ENCODE data around the gene PURA.
A peak's percentile ranks its signal among the peaks of the same experiment; 100 is the strongest.

PURA gene

DNA sequence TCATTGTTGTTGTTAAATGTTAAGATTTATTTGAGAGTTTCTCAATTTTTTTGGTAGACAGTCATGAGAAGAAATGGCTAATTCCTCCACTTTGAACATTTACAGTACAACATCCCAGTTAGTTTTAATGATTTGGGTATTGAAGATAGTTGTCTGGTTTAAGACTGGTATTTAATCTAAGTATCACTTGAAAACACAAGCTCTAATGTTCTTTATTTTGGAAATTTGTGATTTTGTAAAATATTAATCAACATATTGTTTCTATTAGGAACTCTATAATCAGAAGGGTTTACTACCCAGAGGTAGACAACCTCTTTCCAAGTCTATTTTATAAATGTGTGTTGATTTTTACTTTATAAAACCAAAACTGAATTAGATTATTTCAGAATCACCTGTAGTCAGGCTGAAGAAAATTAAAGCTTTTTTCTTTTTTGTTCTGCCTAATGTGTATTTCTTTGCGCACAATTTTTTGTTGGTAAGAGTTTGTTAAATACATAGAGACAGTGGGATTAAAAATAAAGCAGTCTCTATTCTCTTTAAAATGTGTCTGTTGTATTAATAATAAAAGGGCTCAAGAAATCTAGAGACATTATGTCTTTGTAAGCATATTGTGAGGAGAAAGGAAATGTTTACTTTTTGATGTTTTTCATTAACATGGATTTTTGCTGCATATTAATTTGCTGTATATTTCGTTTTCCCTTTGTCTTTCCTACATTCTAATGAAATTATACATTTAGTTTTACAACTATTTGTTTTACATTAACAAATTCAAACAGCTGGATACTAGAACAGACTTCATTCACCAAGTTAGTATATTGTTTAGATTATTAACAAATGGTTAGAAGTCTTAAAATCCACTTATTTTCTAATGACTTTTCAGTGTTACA lies 3.9 kb upstream of the PURA start:
- no peak for DNase-seq (ENCODE audit: low read depth in 3 of 3, low spot score in 1 of 3)

- no peak for DNase-seq (ENCODE audit: low read depth in 3 of 3, low spot score in 1 of 3)
Observed at GRCh38 chr5:140110646-140110957, 3.3 kb upstream of the PURA start.

- no peak for DNase-seq (ENCODE audit: low read depth in 3 of 3, low spot score in 1 of 3)
Observed at GRCh38 chr5:140111011-140111858, 2.7 kb upstream of the PURA start.

DNA sequence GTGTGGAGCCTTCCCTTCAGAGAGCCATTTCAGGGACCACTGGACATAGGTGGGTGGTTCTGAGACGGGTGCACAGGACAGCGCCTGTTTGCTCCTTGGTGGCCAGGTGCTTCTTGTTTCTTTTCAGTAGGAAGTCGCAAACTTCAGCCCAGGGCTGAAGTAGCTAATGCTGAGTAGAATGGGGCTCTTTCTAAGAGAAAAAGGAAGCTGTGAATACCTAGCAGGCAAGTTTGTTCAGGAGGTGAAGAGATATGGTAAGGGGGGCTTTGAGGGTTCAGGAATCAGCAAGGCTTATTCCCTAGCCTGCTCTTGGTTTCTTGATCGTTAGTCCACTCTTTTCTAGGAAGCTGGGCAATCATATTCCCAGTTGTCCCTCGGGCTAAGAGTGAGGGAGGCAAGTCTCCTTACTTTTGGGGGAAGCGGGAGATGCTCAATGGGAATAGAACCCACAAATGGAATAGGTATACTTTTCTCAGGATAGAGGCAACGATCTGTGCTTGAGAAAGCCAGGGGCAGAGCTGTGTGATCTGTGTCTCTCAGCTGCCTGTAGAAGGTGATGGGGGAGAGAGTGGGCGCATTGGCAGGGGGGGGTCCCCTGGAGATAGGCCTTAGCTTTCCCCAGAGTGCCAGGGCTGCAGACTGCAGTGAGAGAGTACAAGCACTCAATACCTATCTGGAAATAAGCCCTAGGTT lies 1.9 kb upstream of the PURA start:
- no peak for DNase-seq (ENCODE audit: low read depth in 3 of 3, low spot score in 1 of 3)

DNA sequence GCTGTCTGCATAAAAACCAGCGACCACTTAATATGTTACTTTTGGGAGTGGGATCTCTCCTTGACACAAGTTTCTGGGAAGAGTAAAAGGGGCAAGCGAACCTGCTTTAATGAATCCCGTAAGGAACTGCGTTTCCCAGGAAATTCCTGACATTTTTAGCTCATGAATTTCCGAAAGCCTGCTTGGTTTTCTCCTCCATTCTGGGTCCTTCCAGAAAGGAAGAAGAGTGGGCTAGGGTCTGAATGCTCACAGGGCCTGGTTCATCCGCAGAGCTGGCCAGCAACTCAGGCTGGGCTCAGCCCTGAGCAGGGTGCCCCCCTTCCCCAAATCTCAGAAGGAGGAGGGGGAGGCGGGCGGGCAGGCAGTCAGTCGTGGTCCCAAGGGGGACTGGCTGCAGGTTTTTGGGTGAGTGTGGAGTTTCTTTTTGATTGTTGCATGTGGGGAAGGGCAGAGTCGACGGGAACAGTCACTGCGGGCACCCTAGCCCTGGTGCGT lies 1.2 kb upstream of the PURA start:
- no peak for DNase-seq (ENCODE audit: low read depth in 3 of 3, low spot score in 1 of 3)

DNA sequence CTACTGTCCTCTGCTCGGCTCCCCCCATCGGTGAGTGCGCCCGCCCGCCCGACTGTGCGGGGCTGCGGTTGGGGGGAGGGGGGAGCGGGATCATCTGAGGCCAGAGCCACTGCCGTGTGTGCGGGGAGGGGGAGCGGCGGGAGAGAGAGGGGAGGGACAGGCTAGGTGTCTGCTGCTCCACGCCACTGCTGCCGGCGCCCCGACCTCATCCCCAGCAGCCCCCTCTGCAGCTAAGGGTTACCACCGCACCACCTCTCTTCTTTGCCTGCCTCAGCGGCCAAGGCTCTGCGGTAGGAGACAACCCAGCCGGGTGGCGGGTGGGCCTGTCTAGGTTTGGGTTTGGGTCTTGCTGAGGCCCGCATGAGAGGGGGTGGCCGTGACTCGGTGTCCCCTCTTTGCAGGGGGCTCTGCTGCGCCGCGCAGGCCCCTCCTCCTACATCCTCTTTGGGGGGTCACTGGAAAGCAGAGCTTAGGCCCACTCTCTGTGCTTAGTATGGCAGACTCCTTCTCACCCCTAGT lies 670 bp upstream of the PURA start:
- DNase-seq (ENCODE audit: low read depth in 3 of 3, low spot score in 1 of 3): no peak

GRCh38 chr5:140114341-140115185 lies 654 bp downstream of the PURA start:
- DNase-seq (ENCODE audit: low read depth in 3 of 3, low spot score in 1 of 3): peak in 1 of 3 donors; percentile 11

GRCh38 chr5:140115186-140115500 lies 1.2 kb downstream of the PURA start:
- no peak for DNase-seq (ENCODE audit: low read depth in 3 of 3, low spot score in 1 of 3)

DNA sequence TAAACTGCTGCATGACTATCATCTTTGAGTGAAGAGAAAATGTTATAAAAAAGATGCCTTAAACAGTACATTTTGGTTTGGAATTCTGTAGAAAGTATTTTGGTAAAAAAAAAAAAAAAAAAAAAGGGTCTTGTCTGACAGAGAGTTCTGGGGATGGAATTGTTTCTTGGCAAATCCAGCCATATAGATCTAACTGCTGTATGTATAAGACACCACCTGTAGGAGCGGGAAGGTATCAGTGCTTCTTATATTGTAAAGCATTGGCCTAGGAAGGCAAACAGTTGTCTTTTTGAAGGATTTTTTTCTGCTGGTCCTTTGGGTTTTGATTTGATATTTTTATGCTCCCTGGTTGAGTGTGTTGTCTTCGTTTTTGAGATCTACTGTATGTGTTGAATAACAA lies 2.8 kb downstream of the PURA start:
- DNase-seq (ENCODE audit: low read depth in 3 of 3, low spot score in 1 of 3): no peak

DNA sequence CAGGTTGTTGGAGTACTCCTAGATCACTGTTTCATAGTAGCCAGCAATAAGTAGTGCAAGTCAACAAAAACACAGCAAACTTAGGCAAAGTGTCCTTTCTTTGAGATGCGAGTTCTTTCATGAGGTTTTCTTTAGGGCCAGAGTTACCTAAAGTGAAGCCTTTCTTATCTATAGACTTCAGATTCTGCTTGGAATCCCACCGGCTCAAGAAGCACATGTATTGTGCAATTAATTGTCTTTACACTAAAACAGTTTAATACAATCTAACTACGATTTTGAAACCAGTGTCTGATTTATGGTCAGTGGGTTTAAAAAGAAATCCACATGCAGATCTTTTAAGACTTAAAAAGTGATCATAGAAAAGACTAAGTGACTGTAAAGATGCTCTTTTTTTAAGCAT lies 3.6 kb downstream of the PURA start:
- no peak for DNase-seq (ENCODE audit: low read depth in 3 of 3, low spot score in 1 of 3)

GRCh38 chr5:140118302-140118936 lies 4.5 kb downstream of the PURA start:
- DNase-seq (ENCODE audit: low read depth in 3 of 3, low spot score in 1 of 3): no peak

GRCh38 chr5:140125637-140126036 lies 11.7 kb downstream of the PURA start, which contains the start of gene IGIP:
TSS of gene IGIP (plus strand) at chr5:140125937. CDS start at chr5:140128477, 2,540 bp downstream.
- no peak for DNase-seq (ENCODE audit: low read depth in 3 of 3, low spot score in 1 of 3)

DNA sequence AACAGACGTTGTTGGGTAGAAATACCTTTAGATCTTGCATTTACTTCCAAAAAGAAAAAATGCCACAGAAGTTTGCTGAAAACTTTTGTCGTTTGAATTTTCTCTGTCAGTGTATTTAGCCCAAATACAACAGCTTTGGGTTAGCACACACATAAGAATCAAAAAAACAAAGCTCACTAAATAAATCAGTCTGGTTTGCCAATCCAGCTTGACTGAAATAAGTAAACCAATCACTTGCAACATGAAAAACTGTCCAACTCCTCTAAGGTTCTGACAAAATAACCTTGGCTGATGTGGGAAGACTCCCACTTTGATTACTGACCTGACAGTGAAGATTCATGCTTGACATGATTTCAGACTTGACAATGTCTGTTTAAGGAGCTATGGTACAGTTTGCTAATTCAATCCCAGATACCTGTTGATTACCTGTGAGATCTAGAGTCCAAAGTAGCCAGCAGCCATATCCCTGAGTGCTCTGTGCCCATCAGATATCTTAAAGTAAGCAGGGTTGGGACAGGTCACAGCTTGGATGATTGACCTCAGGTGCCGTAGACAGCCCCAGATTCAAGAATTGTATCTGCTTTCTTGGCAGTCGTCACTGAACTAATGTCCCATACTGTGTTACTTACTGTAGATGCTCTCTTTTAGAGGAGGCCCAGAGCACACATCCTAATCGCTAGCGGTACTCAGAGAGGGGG lies 12.6 kb downstream of the PURA start:
- no peak for DNase-seq (ENCODE audit: low read depth in 3 of 3, low spot score in 1 of 3)

DNA sequence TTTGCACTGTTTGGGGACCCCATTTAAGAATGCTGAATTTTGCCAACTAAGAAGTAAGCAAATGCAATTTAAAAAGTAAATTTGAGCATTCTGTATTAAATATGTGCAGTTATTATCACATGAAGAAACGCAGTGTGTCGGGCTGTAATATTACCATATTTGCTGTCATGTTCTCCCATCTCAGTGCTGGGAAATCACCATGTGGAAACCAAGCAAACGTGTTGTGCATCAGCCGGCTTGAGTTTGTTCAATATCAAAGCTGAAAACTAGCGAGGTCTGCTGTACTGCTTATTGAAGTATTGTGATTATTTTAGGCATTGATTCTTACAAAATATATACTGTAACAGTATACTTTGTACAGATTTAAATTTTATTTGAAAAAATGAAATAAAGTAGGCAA lies 14.5 kb downstream of the PURA start:
- no peak for DNase-seq (ENCODE audit: low read depth in 3 of 3, low spot score in 1 of 3)

DNA sequence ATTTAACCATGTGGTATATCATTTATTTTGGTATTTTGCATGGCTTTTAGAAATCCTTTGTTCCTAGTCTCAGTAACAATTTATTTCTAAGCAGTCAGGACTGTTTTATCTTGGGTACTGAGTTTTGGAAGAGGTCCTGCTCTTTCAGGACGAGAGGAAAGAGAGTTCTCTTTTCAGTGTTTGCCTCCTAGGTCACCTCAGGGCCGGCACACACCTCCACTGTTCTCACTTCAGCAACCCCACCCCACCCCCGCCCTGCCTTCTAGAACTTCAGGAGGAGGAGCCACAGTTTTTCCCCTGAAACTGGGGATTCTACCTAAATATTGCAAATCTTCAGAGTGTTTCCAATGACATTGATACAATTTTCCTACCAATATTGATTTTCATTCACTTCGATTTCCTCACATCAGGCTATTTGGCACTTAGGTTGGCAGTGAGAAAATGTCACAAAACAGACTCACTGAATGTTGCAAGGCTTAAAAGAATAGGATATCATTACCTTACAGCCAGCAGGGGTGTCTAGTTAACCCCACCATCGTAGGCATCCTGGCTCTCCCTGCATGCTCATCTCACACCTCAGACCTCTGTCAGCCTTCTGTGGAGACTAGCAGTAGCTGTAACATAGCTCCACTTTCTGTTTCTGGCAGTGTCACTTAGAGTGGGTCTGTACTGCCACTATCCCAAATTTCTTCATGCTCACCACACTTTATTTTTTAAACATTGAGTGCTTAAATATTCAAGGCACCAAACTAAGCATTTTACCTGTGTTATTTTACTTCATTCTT lies 17.2 kb downstream of the PURA start:
- DNase-seq (ENCODE audit: low read depth in 3 of 3, low spot score in 1 of 3): no peak

GRCh38 chr5:140131967-140132409 lies 18.1 kb downstream of the PURA start:
- DNase-seq (ENCODE audit: low read depth in 3 of 3, low spot score in 1 of 3): no peak

DNA sequence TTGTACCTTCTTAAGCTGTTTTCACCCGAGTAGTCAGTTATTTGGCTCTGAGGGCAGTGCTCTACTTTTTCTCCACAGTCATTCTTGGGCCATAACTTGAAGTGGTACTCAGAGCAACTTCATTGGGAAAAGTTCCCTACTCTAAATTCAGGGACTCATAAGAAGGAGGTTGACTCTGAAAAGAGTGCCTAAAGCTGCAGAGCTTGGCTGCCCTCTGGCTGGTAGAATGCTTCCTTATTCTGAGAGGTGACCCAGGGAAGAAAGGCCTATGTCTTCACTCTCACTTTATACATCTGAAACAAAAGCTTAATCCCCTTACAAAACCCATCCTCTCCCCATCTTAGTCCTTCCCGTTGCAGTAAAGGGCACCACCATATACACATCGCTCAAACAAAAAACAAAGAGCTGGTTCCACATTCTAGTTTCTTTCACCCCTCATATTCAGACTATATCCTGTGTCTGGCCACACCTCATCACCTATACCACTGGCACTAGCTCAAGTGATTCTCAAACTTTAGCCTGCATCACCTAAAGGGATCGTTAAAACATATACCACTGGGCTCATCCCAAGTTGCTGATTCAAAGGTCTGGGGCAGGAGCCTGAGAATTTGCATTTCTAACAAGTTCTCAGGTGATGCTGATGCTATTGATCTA lies 19.7 kb downstream of the PURA start:
- no peak for DNase-seq (ENCODE audit: low read depth in 3 of 3, low spot score in 1 of 3)

DNA sequence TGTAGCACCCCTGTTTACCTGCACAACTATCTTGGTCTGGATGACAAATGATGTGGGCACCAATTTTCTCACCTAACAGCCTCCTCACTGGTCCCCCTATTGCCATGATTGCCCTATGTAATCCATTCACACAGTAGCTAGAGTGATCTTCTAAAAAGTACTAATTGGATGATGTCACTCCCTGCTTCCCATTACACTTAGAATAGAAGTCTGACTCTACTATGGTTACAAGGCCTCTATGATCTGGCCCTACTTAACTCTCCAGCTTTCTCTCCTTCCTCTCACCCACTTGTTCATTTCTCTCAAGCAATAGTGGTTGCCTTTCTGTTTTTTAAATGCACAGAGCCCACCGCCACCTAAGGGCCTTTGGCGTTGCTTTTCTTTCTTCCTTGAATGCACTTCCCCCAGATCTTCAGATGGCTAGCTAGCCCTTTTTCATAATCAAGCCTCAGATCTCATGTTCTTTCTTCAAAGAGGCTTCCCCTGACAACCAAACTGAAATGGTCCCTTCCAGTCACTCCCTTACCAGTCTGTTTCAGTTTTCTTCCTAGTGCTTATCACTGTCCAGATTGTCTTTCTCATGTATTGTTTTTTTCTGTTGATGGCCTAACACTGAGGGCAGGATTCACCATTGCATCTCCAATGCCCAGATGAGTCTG lies 20.5 kb downstream of the PURA start:
- no peak for DNase-seq (ENCODE audit: low read depth in 3 of 3, low spot score in 1 of 3)

All from stimulated activated CD4-positive, alpha-beta T cell treated with anti-CD3 and anti-CD28 coated beads, TNF-alpha, amount 100 ng/mL, for 1 hour (primary cell).